WTC11 (cell line): ENCODE measurements around the gene KLHL29. TPM values are rescaled to one million over a fixed set of nuclear protein-coding genes. Genes with fewer than 3 reads are reported as not detected.

Source experiments
- ATAC-seq: fragments of 200-7000 bp; cut with Tn5 transposase; 2 replicates; pipeline ENCODE4 v1.10.0; 2021; ENCODE audit warnings: mild to moderate bottlenecking, moderate library complexity
- CTCF ChIA-PET: fragments of 300-600 bp; sonication (Branson Sonifier 250); formaldehyde crosslinking; loops from one replicate; lab custom pipeline; 2021; ENCODE audit warnings: antibody characterized with exemption; lab: Charles Lee
- POLR2A ChIA-PET: fragments of 350-600 bp; sonication (Branson Sonifier 250); formaldehyde crosslinking; loops from one replicate; lab custom pipeline; 2021; ENCODE audit warnings: antibody characterized with exemption; lab: Charles Lee
- DNase-seq: peaks from one replicate; pipeline ENCODE4 v3.0.0; 2021; ENCODE audit warnings: low spot score
- H3K27ac Mint-ChIP-seq: 2 replicates; pipeline ENCODE4 v1.8.0; 2021; ENCODE audit warnings: mixed read lengths
- H3K27me3 Mint-ChIP-seq: 2 replicates; pipeline ENCODE4 v1.8.0; 2021; ENCODE audit warnings: low read depth, mild to moderate bottlenecking, moderate library complexity, mixed read lengths
- H3K36me3 Mint-ChIP-seq: 2 replicates; pipeline ENCODE4 v1.8.0; 2021; ENCODE audit warnings: mixed read lengths
- H3K4me1 Mint-ChIP-seq: 2 replicates; pipeline ENCODE4 v1.8.0; 2022; ENCODE audit warnings: mixed read lengths
- H3K4me3 Mint-ChIP-seq: 2 replicates; pipeline ENCODE4 v1.8.0; 2021; ENCODE audit warnings: mild to moderate bottlenecking, moderate library complexity, mixed read lengths
- H3K9me3 Mint-ChIP-seq: 2 replicates; pipeline ENCODE4 v1.8.0; 2021; ENCODE audit warnings: mixed read lengths
- AFF4 ChIP-seq: sonication (generic); formaldehyde crosslinking; IDR thresholded peaks from 2 replicates; pipeline ENCODE4 v1.8.1; 2023; ENCODE audit warnings: mild to moderate bottlenecking, missing genetic modification reagents, borderline replicate concordance
- CDX4 ChIP-seq: fragments of 250-450 bp; sonication (Bioruptor Pico); IDR thresholded peaks from 2 replicates; pipeline ENCODE4 v1.9.0; 2021; ENCODE audit warnings: moderate library complexity, mild to moderate bottlenecking, inconsistent platforms, borderline replicate concordance
- CREB1 ChIP-seq: sonication (generic); formaldehyde crosslinking; IDR thresholded peaks from 2 replicates; pipeline ENCODE4 v1.8.0; 2023; ENCODE audit warnings: mild to moderate bottlenecking, missing genetic modification reagents
- E2F5 ChIP-seq: sonication (generic); formaldehyde crosslinking; IDR thresholded peaks from 2 replicates; pipeline ENCODE4 v1.8.1; 2022; ENCODE audit warnings: mild to moderate bottlenecking, moderate library complexity, missing genetic modification reagents
- ELF4 ChIP-seq: sonication (generic); formaldehyde crosslinking; IDR thresholded peaks from 2 replicates; pipeline ENCODE4 v1.8.1; 2022; ENCODE audit warnings: low read depth, mild to moderate bottlenecking, moderate library complexity, missing genetic modification reagents
- ERG ChIP-seq: fragments of 250-450 bp; sonication (Bioruptor Pico); IDR thresholded peaks from 2 replicates; pipeline ENCODE4 v1.8.0; 2021; ENCODE audit warnings: mild to moderate bottlenecking
- FOXJ3 ChIP-seq: sonication (generic); formaldehyde crosslinking; IDR thresholded peaks from 2 replicates; pipeline ENCODE4 v1.9.0; 2021; ENCODE audit warnings: missing genetic modification reagents, mild to moderate bottlenecking, borderline replicate concordance
- FOXK1 ChIP-seq: sonication (generic); formaldehyde crosslinking; IDR thresholded peaks from 2 replicates; pipeline ENCODE4 v1.8.0; 2022; ENCODE audit warnings: mild to moderate bottlenecking, moderate library complexity, missing genetic modification reagents
- HMGA2 ChIP-seq: fragments of 250-450 bp; sonication (Bioruptor Pico); IDR thresholded peaks from 2 replicates; pipeline ENCODE4 v1.4.0; 2021; ENCODE audit warnings: mild to moderate bottlenecking, moderate library complexity
- JAZF1 ChIP-seq: fragments of 250-450 bp; sonication (Bioruptor Pico); IDR thresholded peaks from 2 replicates; pipeline ENCODE4 v1.9.0; 2021; ENCODE audit warnings: moderate library complexity, mild to moderate bottlenecking, inconsistent platforms
- MAX ChIP-seq: sonication (generic); formaldehyde crosslinking; IDR thresholded peaks from 2 replicates; pipeline ENCODE4 v1.8.0; 2022; ENCODE audit warnings: mild to moderate bottlenecking, missing genetic modification reagents
- NR1H2 ChIP-seq: sonication (generic); formaldehyde crosslinking; IDR thresholded peaks from 2 replicates; pipeline ENCODE4 v1.9.0; 2021; ENCODE audit warnings: mild to moderate bottlenecking, moderate library complexity, missing genetic modification reagents
- OVOL2 ChIP-seq: fragments of 250-450 bp; sonication (Bioruptor Pico); IDR thresholded peaks from 2 replicates; pipeline ENCODE4 v1.9.0; 2021; ENCODE audit warnings: mild to moderate bottlenecking, borderline replicate concordance
- RORB ChIP-seq: fragments of 250-450 bp; sonication (Bioruptor Pico); IDR thresholded peaks from 2 replicates; pipeline ENCODE4 v1.9.0; 2021; ENCODE audit warnings: mild to moderate bottlenecking
- STAT6 ChIP-seq: sonication (generic); formaldehyde crosslinking; conservative IDR thresholded peaks from 2 replicates; pipeline ENCODE4 v1.8.1; 2023; ENCODE audit warnings: mild to moderate bottlenecking, low read depth, missing genetic modification reagents, moderate library complexity
- TP53 ChIP-seq: sonication (generic); formaldehyde crosslinking; IDR thresholded peaks from 2 replicates; pipeline ENCODE4 v1.8.1; 2023; ENCODE audit warnings: mild to moderate bottlenecking, missing genetic modification reagents
- USF2 ChIP-seq: sonication (generic); formaldehyde crosslinking; IDR thresholded peaks from 2 replicates; pipeline ENCODE4 v1.8.1; 2023; ENCODE audit warnings: mild to moderate bottlenecking, missing genetic modification reagents, moderate library complexity
- ZBTB21 ChIP-seq: sonication (generic); formaldehyde crosslinking; IDR thresholded peaks from 2 replicates; pipeline ENCODE4 v1.8.1; 2023; ENCODE audit warnings: mild to moderate bottlenecking, missing genetic modification reagents, borderline replicate concordance
- ZNF121 ChIP-seq: sonication (generic); formaldehyde crosslinking; IDR thresholded peaks from 2 replicates; pipeline ENCODE4 v1.8.0; 2023; ENCODE audit warnings: missing genetic modification reagents
- ZNF232 ChIP-seq: sonication (generic); formaldehyde crosslinking; IDR thresholded peaks from 2 replicates; pipeline ENCODE4 v1.8.0; 2022; ENCODE audit warnings: mild to moderate bottlenecking, missing genetic modification reagents
- ZNF423 ChIP-seq: fragments of 250-450 bp; sonication (Bioruptor Pico); IDR thresholded peaks from 2 replicates; pipeline ENCODE4 v2.1.2; 2022; ENCODE audit warnings: mild to moderate bottlenecking, moderate library complexity
- ZNF671 ChIP-seq: fragments of 250-450 bp; sonication (Bioruptor Pico); IDR thresholded peaks from 2 replicates; pipeline ENCODE4 v1.8.0; 2021; ENCODE audit warnings: mild to moderate bottlenecking
- ZSCAN18 ChIP-seq: fragments of 250-450 bp; sonication (Bioruptor Pico); IDR thresholded peaks from 2 replicates; pipeline ENCODE4 v2.1.2; 2022; ENCODE audit warnings: mild to moderate bottlenecking, moderate library complexity
- total RNA-seq: library from RNA; stranded (reverse); gene quantifications from 3 replicates; pipeline ENCODE4 v1.2.3, GENCODE V29; 2021

KLHL29 gene
- total RNA-seq, 1 experiment from 2014 or later = 7.1 TPM

- TF ChIP-seq ELF4 (no peak), MAX (no peak), AFF4 (CRISPR knock-in tag) (no peak), ERG (no peak), ZNF232 (CRISPR knock-in tag) (no peak), FOXK1 (CRISPR knock-in tag) (no peak), TP53 (CRISPR knock-in tag) (no peak), RORB (CRISPR knock-in tag) (no peak), CDX4 (CRISPR knock-in tag) (no peak), ZNF423 (CRISPR knock-in tag) (no peak), NR1H2 (no peak), ZBTB21 (CRISPR knock-in tag) (no peak), E2F5 (CRISPR knock-in tag) (no peak)
- Mint-ChIP-seq H3K4me1 (peaks cover 17% of the 10 kb centered on the region), H3K4me3 (no peak overlapping the region), H3K27me3 (no peaks in the 10 kb centered on the region), H3K27ac (no peak overlapping the region), H3K9me3 (no peaks in the 10 kb centered on the region), H3K36me3 (no peaks in the 10 kb centered on the region)
- ATAC-seq (no peak), DNase-seq (no peak)
- CTCF ChIA-PET = interaction anchor here (1.2 kb wide), 1 partner anchor 75 kb away, joined by 4 read pairs; no protein-coding TSS in a partner anchor
- POLR2A ChIA-PET = no interaction called here
Observed at GRCh38 chr2:23549051-23549450, 164.1 kb downstream of the KLHL29 start.

- no peaks in the 10 kb centered on the region for H3K27me3 Mint-ChIP-seq
- no peaks in the 10 kb centered on the region for H3K36me3 Mint-ChIP-seq
- H3K4me1 Mint-ChIP-seq = peaks cover 17% of the 10 kb centered on the region
- H3K4me3 Mint-ChIP-seq = no peak overlapping the region
- no peaks in the 10 kb centered on the region for H3K9me3 Mint-ChIP-seq
- CTCF ChIA-PET = interaction anchor here (1.2 kb wide), 1 partner anchor 74 kb away, joined by 4 read pairs; no protein-coding TSS in a partner anchor
- ATAC-seq = no peak
- POLR2A ChIA-PET = no interaction called here
- peak overlapping the region; percentile 55 for H3K27ac Mint-ChIP-seq
- DNase-seq = no peak
- TF ChIP-seq CREB1 (CRISPR knock-in tag) (no peak), ZBTB21 (CRISPR knock-in tag) (no peak), HMGA2 (no peak), ZNF121 (no peak), USF2 (CRISPR knock-in tag) (no peak), ZNF232 (CRISPR knock-in tag) (no peak), ZNF671 (CRISPR knock-in tag) (no peak), JAZF1 (CRISPR knock-in tag) (no peak), ZSCAN18 (CRISPR knock-in tag) (no peak), OVOL2 (CRISPR knock-in tag) (no peak), STAT6 (no peak), NR1H2 (no peak), FOXJ3 (CRISPR knock-in tag) (no peak), TP53 (CRISPR knock-in tag) (no peak), RORB (CRISPR knock-in tag) (no peak)
Observed at GRCh38 chr2:23549821-23550530, 165.0 kb downstream of the KLHL29 start.
